Measurements from ENCODE around the gene DNHD1.

DNHD1 gene

DNA sequence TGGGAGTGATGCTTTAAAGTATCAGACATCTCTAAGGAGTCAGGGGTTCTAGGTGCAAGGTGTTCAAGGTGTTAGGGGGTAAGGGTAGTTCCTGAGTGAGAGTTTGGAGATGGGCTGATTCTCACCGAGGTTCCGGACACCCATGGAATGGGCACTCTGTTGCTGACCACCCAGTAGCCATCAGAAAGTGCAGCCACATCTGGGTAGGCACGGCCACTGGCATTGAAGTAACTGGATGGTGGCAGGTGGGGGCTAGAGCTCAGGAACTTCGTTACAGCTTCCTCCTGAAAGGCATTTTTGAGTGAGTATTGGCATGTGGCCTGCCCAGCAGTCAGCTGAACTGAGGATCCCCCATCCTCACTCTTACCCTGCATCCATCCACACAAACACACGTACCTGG lies 118.0 kb downstream of the DNHD1 start:
- no peaks in the 10 kb centered on the region for H3K27me3 ChIP-seq
- no peaks in the 10 kb centered on the region for H3K4me1 ChIP-seq
- peaks cover 6% of the 10 kb centered on the region for H3K36me3 ChIP-seq
- TF ChIP-seq, protein P1, sequence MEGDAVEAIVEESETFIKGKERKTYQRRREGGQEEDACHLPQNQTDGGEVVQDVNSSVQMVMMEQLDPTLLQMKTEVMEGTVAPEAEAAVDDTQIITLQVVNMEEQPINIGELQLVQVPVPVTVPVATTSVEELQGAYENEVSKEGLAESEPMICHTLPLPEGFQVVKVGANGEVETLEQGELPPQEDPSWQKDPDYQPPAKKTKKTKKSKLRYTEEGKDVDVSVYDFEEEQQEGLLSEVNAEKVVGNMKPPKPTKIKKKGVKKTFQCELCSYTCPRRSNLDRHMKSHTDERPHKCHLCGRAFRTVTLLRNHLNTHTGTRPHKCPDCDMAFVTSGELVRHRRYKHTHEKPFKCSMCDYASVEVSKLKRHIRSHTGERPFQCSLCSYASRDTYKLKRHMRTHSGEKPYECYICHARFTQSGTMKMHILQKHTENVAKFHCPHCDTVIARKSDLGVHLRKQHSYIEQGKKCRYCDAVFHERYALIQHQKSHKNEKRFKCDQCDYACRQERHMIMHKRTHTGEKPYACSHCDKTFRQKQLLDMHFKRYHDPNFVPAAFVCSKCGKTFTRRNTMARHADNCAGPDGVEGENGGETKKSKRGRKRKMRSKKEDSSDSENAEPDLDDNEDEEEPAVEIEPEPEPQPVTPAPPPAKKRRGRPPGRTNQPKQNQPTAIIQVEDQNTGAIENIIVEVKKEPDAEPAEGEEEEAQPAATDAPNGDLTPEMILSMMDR (IDR thresholded peaks at IDR 0.05; ENCODE audit: low read depth, low read length) = no peak
- H3K9me3 ChIP-seq = no peaks in the 10 kb centered on the region
- no peak for DNase-seq
- H3K4me3 ChIP-seq (ENCODE audit: low read depth, low read length) = no peak overlapping the region

DNA sequence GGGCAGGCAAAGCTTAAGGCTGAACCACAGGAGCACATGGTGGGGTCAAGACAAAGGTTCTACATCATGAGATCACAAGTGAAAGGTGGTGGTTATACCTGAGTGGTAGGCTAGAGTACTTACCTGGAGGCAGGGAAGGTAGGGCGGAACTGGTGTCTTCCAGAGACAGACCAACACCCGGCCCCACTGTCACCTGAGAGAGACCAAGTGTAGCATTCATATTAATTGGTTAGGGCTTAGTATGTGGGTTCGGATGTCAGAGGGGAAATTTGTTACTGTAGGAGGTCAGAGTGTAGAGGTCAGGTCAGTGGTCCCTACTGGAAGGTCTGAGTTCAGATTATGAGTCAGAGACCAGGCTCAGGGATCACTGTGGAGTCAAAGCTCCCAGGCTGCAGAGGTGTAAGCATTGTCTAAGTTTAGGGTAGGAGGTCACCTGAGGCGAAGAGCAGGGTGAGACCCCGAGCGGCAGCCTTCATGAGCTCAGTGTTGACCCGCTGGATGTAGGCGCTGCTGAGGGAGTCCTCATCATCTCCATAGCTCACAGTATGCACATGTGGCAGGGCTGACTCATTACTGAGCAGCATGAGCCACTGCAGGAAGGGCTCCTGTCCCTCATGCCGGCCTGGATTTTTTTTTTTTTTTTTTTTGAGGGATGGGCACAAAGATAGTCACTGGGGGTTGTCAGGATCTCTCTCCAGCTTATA lies 119.0 kb downstream of the DNHD1 start:
- Histone ChIP-seq H3K4me3 (ENCODE audit: low read depth, low read length) (no peak overlapping the region), H3K4me1 (no peaks in the 10 kb centered on the region), H3K27me3 (no peaks in the 10 kb centered on the region), H3K9me3 (no peaks in the 10 kb centered on the region), H3K36me3 (no peaks in the 10 kb centered on the region)
- no peak for DNase-seq
- TF ChIP-seq, protein P1 (IDR thresholded peaks at IDR 0.05; ENCODE audit: low read depth, low read length) = no peak

DNA sequence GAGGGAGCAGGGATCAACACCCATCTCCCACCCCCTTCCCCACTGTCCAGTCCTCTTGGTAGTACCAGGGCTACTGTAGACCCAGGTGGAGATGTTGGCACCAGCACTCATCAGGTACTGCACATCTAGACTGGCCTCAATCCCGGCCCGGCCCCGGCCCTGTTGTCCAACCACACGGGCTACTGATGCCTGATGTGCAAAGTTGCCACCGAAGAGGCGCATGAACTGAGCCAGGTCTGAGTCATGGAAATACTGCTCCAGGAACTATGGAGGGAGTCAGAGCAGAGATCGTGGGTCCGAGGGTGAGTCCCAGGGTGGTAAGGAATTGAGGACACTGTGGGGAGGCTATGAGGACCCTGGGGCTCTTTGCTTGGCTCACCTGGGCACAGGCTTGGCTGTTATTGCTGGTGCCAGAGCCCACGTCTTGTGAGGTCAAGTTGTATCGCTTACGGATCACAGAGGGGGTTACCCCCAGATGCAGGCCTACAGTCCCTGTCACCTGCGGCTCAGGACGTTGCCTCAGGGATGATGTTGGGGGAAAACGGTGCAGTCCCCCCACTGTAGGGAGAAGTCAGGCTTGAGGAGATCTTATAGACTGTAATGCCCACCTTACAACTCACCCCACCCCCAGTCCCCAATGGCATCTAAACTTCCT lies 119.6 kb downstream of the DNHD1 start:
- no peak for DNase-seq
- Histone ChIP-seq H3K36me3 (no peaks in the 10 kb centered on the region), H3K9me3 (no peaks in the 10 kb centered on the region), H3K27me3 (no peaks in the 10 kb centered on the region), H3K4me1 (no peaks in the 10 kb centered on the region), H3K4me3 (ENCODE audit: low read depth, low read length) (no peak overlapping the region)
- TF ChIP-seq, protein P1 (IDR thresholded peaks at IDR 0.05; ENCODE audit: low read depth, low read length) = no peak

DNA sequence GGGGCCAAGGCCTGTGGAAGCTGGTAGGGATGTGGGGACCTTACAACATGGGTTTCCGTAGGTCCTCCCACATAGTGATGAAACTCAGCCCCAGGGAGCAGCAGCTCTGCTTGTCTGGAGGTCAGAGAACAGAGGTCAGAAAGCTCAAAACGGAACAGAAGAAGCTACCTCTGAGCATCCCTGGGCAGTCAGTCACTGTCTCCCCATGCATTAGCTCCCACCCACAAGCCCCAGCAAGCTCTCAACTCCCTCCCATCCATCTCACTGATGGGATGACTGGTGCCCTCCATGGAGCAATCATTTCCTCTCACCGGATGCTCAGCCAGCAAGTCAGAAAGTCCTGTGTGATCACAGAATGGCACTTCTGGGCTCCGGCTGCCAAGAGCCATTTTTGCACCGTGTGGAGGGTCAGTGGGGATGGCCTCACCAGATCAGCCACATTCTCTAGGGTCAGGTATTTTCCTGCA lies 120.3 kb downstream of the DNHD1 start:
- no peaks in the 10 kb centered on the region for H3K27me3 ChIP-seq
- TF ChIP-seq, protein P1 (IDR thresholded peaks at IDR 0.05; ENCODE audit: low read depth, low read length) = no peak
- DNase-seq = no peak
- no peaks in the 10 kb centered on the region for H3K4me1 ChIP-seq
- no peaks in the 10 kb centered on the region for H3K9me3 ChIP-seq
- H3K36me3 ChIP-seq = no peaks in the 10 kb centered on the region
- H3K4me3 ChIP-seq (ENCODE audit: low read depth, low read length) = no peak overlapping the region

DNA sequence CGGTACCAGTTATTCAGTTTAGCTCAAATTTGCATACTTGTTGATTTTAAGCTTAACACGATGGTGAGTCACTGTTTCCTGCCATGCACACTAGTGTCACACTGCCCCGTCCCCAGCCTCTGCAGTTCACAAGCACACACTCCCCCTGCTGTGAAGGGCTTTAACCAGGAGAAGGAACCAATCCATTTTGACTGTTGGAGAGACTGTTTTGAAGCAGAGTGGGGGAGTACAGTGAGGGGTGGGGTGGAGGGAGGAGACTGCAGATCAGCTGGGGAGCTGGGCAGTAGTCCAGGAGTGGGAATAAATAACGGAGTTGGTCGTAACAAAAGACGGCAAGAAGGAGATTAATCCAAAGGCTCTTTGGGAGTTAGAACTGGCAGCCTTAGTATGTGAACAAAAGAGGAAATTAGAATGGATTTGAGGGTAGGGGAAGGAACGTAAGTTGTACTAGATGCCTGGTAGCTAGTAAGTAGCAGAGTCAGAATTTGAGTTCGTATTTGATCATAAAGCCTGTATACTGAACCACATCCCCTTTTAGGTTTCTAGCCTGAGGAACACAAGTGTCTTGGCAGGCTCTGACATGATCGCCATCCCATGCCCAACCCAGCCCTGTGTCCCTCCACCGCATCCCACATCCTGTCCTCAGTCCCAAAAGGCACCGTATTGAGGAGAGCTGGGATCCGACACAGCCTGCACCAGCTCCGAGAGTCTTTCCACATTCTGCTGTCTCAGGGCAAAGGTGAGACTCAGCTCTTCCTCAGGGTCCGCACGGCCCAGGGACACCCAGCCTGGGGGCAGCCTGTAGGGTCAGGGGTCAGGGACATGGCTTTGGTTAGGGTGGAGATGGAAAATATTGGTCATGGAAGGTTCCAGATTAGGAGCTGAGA lies 121.3 kb downstream of the DNHD1 start:
- DNase-seq = no peak
- Histone ChIP-seq H3K36me3 (no peaks in the 10 kb centered on the region), H3K4me1 (no peaks in the 10 kb centered on the region), H3K9me3 (no peaks in the 10 kb centered on the region), H3K4me3 (ENCODE audit: low read depth, low read length) (peak overlapping the region; percentile 84), H3K27me3 (no peaks in the 10 kb centered on the region)
- TF ChIP-seq, protein P1 (IDR thresholded peaks at IDR 0.05; ENCODE audit: low read depth, low read length) = no peak

Data from BE2C (cell line).